IPS-18c (cell line): Measurements from ENCODE around the gene SLC39A3.

Source experiments
- H3K4me3 ChIP-seq: 2 replicates; pipeline ENCODE4 v1.7.0; 2013; ENCODE audit warnings: low read depth, mild to moderate bottlenecking, low read length, moderate library complexity; ENCODE audit not compliant: insufficient read depth
- H3K9me3 ChIP-seq: one replicate; pipeline ENCODE4 v1.6.1; 2013; ENCODE audit warnings: mild to moderate bottlenecking, low read length, moderate library complexity; ENCODE audit not compliant: control insufficient read depth, insufficient read depth

SLC39A3 gene

GRCh38 chr19:2732157-2732725 is 7.6 kb downstream of the SLC39A3 start:
- H3K4me3 ChIP-seq: no peak overlapping the region
- H3K9me3 ChIP-seq: peaks cover 2% of the 10 kb centered on the region

- Histone ChIP-seq H3K4me3 (no peak overlapping the region), H3K9me3 (peaks cover 2% of the 10 kb centered on the region)
Observed at GRCh38 chr19:2731181-2731995, 8.4 kb downstream of the SLC39A3 start.

GRCh38 chr19:2729943-2730818 is 9.6 kb downstream of the SLC39A3 start:
- Histone ChIP-seq H3K9me3 (peaks cover 2% of the 10 kb centered on the region), H3K4me3 (no peak overlapping the region)

DNA sequence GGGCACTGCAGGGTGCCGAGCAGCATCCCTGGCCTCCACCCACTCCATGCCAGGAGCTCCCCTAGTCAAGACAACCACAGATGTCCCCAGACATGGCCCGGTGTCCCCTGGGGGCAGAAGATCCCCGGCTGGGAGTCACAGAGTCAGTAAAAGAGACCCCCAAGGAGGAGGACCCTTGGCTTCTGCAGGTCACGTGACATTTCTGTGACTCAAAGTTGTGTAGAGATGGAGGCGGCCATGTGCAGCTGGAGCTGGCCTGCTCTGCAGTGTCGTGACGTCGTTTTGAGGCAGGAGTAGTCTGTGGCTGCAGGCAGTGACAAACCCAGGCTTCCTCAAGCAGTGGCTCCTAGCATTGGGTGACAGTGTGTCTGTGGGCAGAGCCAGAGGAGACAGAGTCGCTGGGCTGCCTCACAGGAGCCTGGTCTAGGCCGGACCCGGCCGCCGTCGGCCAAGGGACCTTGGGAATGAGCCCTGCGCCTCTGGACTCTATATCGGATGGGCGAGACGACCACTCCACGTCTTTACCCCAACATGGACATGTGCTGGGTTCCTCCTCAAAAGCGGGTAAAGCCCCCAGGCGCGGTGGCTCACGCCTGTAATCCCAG is 10.9 kb downstream of the SLC39A3 start:
- H3K4me3 ChIP-seq: no peak overlapping the region
- no peaks in the 10 kb centered on the region for H3K9me3 ChIP-seq

- Histone ChIP-seq H3K9me3 (no peaks in the 10 kb centered on the region), H3K4me3 (no peak overlapping the region)
Observed at GRCh38 chr19:2727640-2727944, 12.2 kb downstream of the SLC39A3 start.

DNA sequence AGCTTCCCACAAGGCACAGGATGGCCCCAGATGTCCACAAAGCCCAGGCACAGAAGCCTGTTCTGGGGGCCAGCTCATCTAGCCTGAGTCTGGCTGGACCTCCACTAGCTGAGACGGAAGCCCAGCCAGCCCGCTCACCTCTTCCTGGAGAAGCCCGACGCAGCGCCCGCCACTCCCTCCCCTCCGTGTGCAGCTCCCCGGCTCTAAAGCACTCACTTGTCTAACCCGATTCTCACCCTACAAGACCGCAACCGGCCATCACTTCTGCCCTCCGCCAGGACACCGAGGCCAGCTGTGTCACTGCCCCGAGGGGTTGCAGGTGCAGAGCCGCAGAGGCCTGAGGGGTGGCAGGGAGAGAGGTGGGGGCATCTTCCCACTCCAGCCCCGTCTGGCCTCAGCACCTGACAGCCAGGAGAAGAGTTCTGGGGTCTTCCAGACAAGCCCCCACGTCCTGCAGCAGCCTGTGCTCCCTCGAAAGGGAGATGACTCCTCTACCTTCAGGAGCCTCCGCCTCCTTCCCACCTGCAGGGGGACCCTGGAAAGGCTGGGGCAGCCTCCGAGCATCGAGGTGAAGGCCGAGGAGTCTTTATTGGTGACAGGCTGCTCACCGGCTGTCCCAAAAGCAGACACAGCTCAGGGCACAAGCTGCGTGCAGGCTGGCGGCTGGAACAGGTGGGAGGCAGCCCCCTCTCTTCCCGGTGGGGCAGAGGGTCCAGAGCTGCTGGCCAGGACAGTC is 12.7 kb downstream of the SLC39A3 start:
- H3K9me3 ChIP-seq: no peaks in the 10 kb centered on the region
- no peak overlapping the region for H3K4me3 ChIP-seq

- Histone ChIP-seq H3K4me3 (no peak overlapping the region), H3K9me3 (no peaks in the 10 kb centered on the region)
Observed at GRCh38 chr19:2726160-2726855, 13.5 kb downstream of the SLC39A3 start.

- Histone ChIP-seq H3K4me3 (no peak overlapping the region), H3K9me3 (no peaks in the 10 kb centered on the region)
Observed at GRCh38 chr19:2724148-2724557, 15.7 kb downstream of the SLC39A3 start.

DNA sequence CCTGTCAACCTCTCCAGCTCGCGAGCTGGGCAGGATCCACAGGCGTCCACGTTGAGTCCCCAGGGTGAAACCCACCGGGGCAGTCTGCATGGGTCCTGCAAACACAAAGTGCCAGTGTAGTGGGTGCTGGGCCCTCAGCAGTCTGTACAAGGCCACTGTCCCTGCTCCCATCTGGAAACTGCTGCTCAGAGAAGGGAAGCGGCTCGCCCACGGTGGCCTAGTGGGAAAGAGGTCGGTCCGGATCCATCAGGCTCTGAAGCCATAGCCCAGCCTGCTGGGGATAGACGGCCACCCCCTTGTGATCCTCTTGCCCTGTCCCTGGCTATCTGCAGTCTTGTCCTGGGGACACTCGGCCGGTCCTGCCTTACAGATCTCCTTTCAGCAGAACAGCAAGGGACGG is 16.1 kb downstream of the SLC39A3 start:
- Histone ChIP-seq H3K4me3 (no peak overlapping the region), H3K9me3 (no peaks in the 10 kb centered on the region)

- Histone ChIP-seq H3K9me3 (no peaks in the 10 kb centered on the region), H3K4me3 (no peak overlapping the region)
Observed at GRCh38 chr19:2723345-2723715, 16.5 kb downstream of the SLC39A3 start.

DNA sequence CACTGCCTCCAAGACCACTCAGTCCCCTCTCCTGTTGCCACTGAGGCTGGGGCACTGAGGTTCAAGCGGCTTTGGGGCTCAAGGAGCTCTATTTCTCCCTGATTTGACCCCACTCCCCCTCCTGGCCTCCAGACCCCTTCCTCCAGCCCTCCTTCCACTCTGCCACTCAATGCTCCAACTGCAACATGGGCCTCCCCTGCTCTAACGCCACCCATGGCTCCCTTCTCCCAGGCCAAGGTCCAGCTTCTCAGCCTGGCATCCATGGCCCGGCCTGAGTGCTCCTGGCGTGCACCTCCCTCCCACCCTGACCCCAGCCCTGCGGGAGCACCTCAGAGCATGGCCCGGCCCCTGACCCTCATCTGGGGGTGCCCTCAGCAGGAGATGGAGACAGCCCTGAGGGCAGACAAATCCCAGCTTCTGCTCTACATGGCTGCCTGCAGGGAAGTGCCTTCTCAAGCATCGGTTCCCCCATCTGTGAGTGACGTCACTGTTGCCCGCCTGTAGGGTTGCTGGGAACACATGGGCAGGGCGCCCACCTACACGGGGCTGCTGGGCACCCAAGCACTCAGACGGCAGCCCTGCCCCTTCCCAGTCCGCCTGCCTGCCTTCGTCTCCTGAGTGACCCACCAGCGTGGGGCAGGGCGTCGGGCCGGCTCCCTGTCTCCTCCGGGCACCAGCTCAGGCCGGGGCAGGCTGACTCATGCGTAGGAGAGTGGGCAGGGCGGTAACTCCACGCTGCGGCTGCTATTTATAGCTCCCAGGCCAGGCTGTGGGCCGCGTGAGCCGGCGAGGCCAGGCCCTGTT is 17.1 kb downstream of the SLC39A3 start:
- H3K9me3 ChIP-seq: no peaks in the 10 kb centered on the region
- no peak overlapping the region for H3K4me3 ChIP-seq

DNA sequence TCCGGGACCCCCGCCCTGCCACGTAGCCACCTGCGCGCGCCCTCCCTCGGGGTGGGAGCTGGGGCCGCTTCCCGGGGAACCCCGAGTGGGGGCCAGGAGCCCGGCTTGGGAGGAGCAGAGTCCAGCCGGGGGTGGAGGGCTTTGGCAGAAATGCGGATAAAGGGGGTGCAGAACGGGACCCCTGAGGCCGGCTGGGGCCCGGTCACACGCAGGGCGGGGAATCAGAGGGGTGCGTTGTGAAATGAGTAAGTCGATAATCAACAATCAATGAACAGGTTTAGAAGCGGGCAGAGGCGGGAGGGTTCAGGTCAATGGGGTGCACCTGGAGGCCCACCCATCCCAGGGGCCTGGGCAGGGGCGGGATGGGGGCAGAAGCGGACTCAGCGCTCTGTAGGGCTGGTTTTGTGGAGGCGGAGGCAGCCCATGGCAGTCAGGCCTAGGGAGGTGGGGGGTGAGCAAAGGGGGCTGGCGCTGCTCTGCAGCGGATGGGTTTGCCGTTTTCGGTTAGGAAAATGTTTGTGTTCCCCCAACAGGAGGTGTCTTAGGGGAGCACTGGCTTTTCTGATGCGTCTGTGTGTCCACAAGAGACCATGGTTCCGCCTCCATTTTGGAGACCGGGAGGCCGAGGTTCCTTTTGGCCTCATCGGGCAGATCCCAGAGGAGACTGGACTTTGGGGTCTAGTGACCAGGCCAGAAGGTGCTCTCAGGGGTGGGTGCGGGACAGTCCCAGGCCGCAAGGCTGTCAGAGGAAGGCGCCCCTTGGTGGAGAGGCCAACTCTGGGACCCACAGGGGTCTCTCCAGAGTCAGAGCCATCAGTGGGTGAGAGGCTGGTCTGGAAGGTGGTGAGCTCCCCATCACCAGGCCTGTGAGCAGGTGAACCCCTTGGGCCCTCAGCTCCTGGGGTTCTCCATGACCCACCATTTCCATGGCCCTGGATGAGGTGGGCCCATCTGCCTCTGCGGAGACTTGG is 18.0 kb downstream of the SLC39A3 start:
- Histone ChIP-seq H3K9me3 (no peaks in the 10 kb centered on the region), H3K4me3 (peak overlapping the region; percentile 73)

GRCh38 chr19:2720777-2721569 is 18.8 kb downstream of the SLC39A3 start, which contains the start of gene DIRAS1:
DIRAS1 (minus strand) TSS chr19:2721372; CDS start chr19:2717806, 3,566 bp downstream.
- peak within 1 kb of the TSS; percentile 73 for H3K4me3 ChIP-seq
- H3K9me3 ChIP-seq: no peaks in the 10 kb centered on the region
